Body of pancreas (tissue), 4 donors: Measurements from ENCODE around the gene MRPS18A. TPM values are rescaled to one million over a fixed set of nuclear protein-coding genes. Genes with fewer than 3 reads are reported as not detected.
A peak's percentile ranks its signal among the peaks of the same experiment; 100 is the strongest.

Experiments
- ATAC-seq: fragments of 150-250 bp; one replicate; pipeline ENCODE4 v1.9.1; 2016
- DNase-seq, 4 donors: peaks; one replicate each; pipeline ENCODE4 v3.0.0-alpha.2; 2019
- H3K27ac ChIP-seq, 4 donors: fragments of 200-600 bp; sonication (generic); 1 replicate in 3 of 4; 2 replicates in 1 of 4; pipeline versions ENCODE4 v1.5.1 to v1.6.1; 2016 to 2019; ENCODE audit warnings: mild to moderate bottlenecking in 1 of 4, mixed read lengths in 1 of 4, moderate library complexity in 1 of 4
- H3K27me3 ChIP-seq, 2 donors: fragments of 200-600 bp; sonication (generic); one replicate each; pipeline ENCODE4 v1.6.0; 2016; ENCODE audit warnings: mild to moderate bottlenecking in 1 of 2
- H3K36me3 ChIP-seq, 2 donors: fragments of 200-600 bp; sonication (generic); replicated peaks in 1 of 2; 2 replicates each; pipeline ENCODE4 v1.5.1; 2016; ENCODE audit warnings: low read depth in 2 of 2; ENCODE audit not compliant: insufficient read depth in 1 of 2
- H3K4me1 ChIP-seq: fragments of 200-600 bp; sonication (generic); one replicate; pipeline ENCODE4 v1.6.0; 2016
- H3K4me3 ChIP-seq, 2 donors: fragments of 200-600 bp; sonication (generic); 1 replicate in 1 of 2; 2 replicates in 1 of 2; pipeline ENCODE4 v1.5.1; 2016 to 2019
- H3K9me3 ChIP-seq, 3 donors: fragments of 200-600 bp; sonication (generic); 1 replicate in 2 of 3; 2 replicates in 1 of 3; pipeline ENCODE4 v1.5.1; 2016
- CTCF ChIP-seq, 7 experiments: fragments of 450-650 bp in 4 of 7; fragments of 200-600 bp in 3 of 7; sonication (generic) in 3 of 7; IDR thresholded peaks; one replicate each; pipeline ENCODE4 v1.5.1; 2016 to 2019; ENCODE audit warnings: antibody characterized with exemption in 7 of 7
- POLR2A ChIP-seq, 3 donors: fragments of 450-650 bp; IDR thresholded peaks; one replicate each; pipeline ENCODE4 v1.6.1; 2016; ENCODE audit warnings: antibody characterized with exemption in 3 of 3, mild to moderate bottlenecking in 2 of 3
- WGBS, 2 donors: methylation state at CpG; one replicate each; pipeline ENCODE4 v1.1.5; 2017; 5-methylcytosine and 5-hydroxymethylcytosine counted together
- intact Hi-C: fragments of 100-400 bp; cut with DNase I; formaldehyde crosslinking; loops from one replicate; pipeline ENCODE4 v1.15.1; 2023
- total RNA-seq, 2 donors: library from RNA; depleted of rRNA; stranded (reverse); fragments of >200 nt; gene quantifications; one replicate each; pipeline ENCODE4 v1.1.0, GENCODE V29; 2016

The MRPS18A gene
- total RNA-seq, 2 donors from 2014 or later = 16.9 to 36.3 TPM

GRCh38 chr6:43669050-43669921 is 18.3 kb downstream of the MRPS18A start:
- H3K27ac ChIP-seq = no peak overlapping the region
- H3K4me1 ChIP-seq = peaks cover 50% of the 10 kb centered on the region
- H3K36me3 ChIP-seq = peaks cover 0 to 9% of the 10 kb centered on the region in 2 donors
- H3K9me3 ChIP-seq = no peaks in the 10 kb centered on the region
- ATAC-seq = no peak
- no peak for TF ChIP-seq POLR2A (IDR thresholded peaks at IDR 0.05)
- TF ChIP-seq CTCF (IDR thresholded peaks at IDR 0.05) = no peak
- peak in 3 of 4 donors; percentile 25 to 45 (median 34) for DNase-seq
- 72 to 89% methylated on average over 7 to 15 of the region's 15 CpGs for WGBS, 2 donors
- intact Hi-C loops = loop anchor here (5.0 to 10.0 kb wide), 2 partner anchors 96 to 413 kb away; no protein-coding TSS in a partner anchor
- no peak overlapping the region for H3K4me3 ChIP-seq
- no peaks in the 10 kb centered on the region for H3K27me3 ChIP-seq

GRCh38 chr6:43668151-43669028 is 19.2 kb downstream of the MRPS18A start:
- intact Hi-C loops = loop anchor here (5.0 to 10.0 kb wide), 2 partner anchors 96 to 414 kb away; no protein-coding TSS in a partner anchor
- peak; percentile 55 to 66 (median 60) for DNase-seq
- no peaks in the 10 kb centered on the region for H3K27me3 ChIP-seq
- no peak overlapping the region for H3K4me3 ChIP-seq
- H3K4me1 ChIP-seq = peaks cover 41% of the 10 kb centered on the region
- TF ChIP-seq CTCF (IDR thresholded peaks at IDR 0.05) (peak in 6 of 7 experiments; percentile 26 to 57 (median 46)), POLR2A (IDR thresholded peaks at IDR 0.05) (peak in 1 of 3 donors; percentile 23)
- peak; percentile 63 for ATAC-seq
- H3K9me3 ChIP-seq = no peaks in the 10 kb centered on the region
- WGBS, 2 donors = 2 to 19% methylated on average over 15 to 17 of the region's 17 CpGs
- H3K27ac ChIP-seq = peak overlapping the region in 1 of 4 donors; percentile 22
- peaks cover 0 to 6% of the 10 kb centered on the region in 2 donors for H3K36me3 ChIP-seq

GRCh38 chr6:43667245-43668150 is 20.1 kb downstream of the MRPS18A start:
- intact Hi-C loops = loop anchor here (5.0 to 10.0 kb wide), 2 partner anchors 97 to 415 kb away; no protein-coding TSS in a partner anchor
- DNase-seq (peak; percentile 83 to 92 (median 90)), ATAC-seq (peak; percentile 87)
- WGBS, 2 donors = 12% methylated on average over 10 to 16 of the region's 16 CpGs
- Histone ChIP-seq H3K4me1 (peaks cover 33% of the 10 kb centered on the region), H3K9me3 (no peaks in the 10 kb centered on the region), H3K4me3 (no peak overlapping the region), H3K27ac (peak overlapping the region in 1 of 4 donors; percentile 22), H3K36me3 (peaks cover 0 to 6% of the 10 kb centered on the region in 2 donors), H3K27me3 (no peaks in the 10 kb centered on the region)
- TF ChIP-seq CTCF (IDR thresholded peaks at IDR 0.05) (peak; percentile 94 to 97 (median 96)), POLR2A (IDR thresholded peaks at IDR 0.05) (no peak)
